CD4-positive, CD25-positive, alpha-beta regulatory T cell (primary cell): ENCODE results near the gene SLC12A7. TPM values are rescaled to one million over a fixed set of nuclear protein-coding genes. Genes with fewer than 3 reads are reported as not detected.
A peak's percentile ranks its signal among the peaks of the same experiment; 100 is the strongest.
"Not testable (repeated sequence)": the region's sequence is repeated elsewhere in the genome, so short reads cannot be mapped to it uniquely, and the experiment has no call there.

Experiments used
- ATAC-seq, 2 donors: fragments of 150-1000 bp; cut with Tn5 transposase; one replicate each; pipeline ENCODE4 v1.10.0; 2021; ENCODE audit warnings: low read depth in 2 of 2, moderate number of reproducible peaks in 2 of 2, moderate library complexity in 1 of 2
- DNase-seq, 3 donors: peaks; one replicate each; pipeline versions ENCODE4 v3.0.0 to v3.0.0-alpha.2; 2012 to 2022; ENCODE audit warnings: mixed read lengths in 1 of 3
- H3K27ac ChIP-seq: one replicate; pipeline ENCODE4 v1.7.0; 2013; ENCODE audit warnings: mild to moderate bottlenecking, low read length; ENCODE audit not compliant: insufficient read depth, poor library complexity, severe bottlenecking
- H3K27me3 ChIP-seq: one replicate; pipeline ENCODE4 v1.7.0; 2013; ENCODE audit warnings: low read length; ENCODE audit not compliant: control insufficient read depth, insufficient read depth
- H3K36me3 ChIP-seq: one replicate; pipeline ENCODE4 v1.7.0; 2013; ENCODE audit warnings: mild to moderate bottlenecking, low read length, moderate library complexity; ENCODE audit not compliant: control insufficient read depth, insufficient read depth
- H3K4me1 ChIP-seq: 2 replicates; pipeline ENCODE4 v1.7.0; 2013; ENCODE audit warnings: mild to moderate bottlenecking, low read length; ENCODE audit not compliant: insufficient read depth, control insufficient read depth, poor library complexity, severe bottlenecking
- H3K4me3 ChIP-seq: one replicate; pipeline ENCODE4 v1.7.0; 2013; ENCODE audit warnings: low read depth, mild to moderate bottlenecking, low read length, moderate library complexity
- H3K9me3 ChIP-seq, 2 experiments: 1 replicate in 1 of 2; 2 replicates in 1 of 2; pipeline ENCODE4 v1.7.0; 2013; ENCODE audit warnings: low read length in 2 of 2, mild to moderate bottlenecking in 1 of 2, moderate library complexity in 1 of 2; ENCODE audit not compliant: control insufficient read depth in 2 of 2
- H3K27ac Mint-ChIP-seq, 3 donors: one replicate each; pipeline ENCODE4 v1.8.0; 2020 to 2022; ENCODE audit warnings: mild to moderate bottlenecking in 3 of 3, mixed read lengths in 3 of 3, moderate library complexity in 2 of 3
- H3K27me3 Mint-ChIP-seq: one replicate; pipeline ENCODE4 v1.8.0; 2022; ENCODE audit warnings: mild to moderate bottlenecking, mixed read lengths
- H3K36me3 Mint-ChIP-seq: one replicate; pipeline ENCODE4 v1.8.0; 2020; ENCODE audit warnings: mixed read lengths
- H3K4me1 Mint-ChIP-seq, 4 donors: one replicate each; pipeline ENCODE4 v1.8.0; 2020 to 2022; ENCODE audit warnings: mixed read lengths in 4 of 4, mild to moderate bottlenecking in 1 of 4
- H3K4me3 Mint-ChIP-seq, 4 donors: one replicate each; pipeline ENCODE4 v1.8.0; 2020 to 2022; ENCODE audit warnings: mild to moderate bottlenecking in 4 of 4, mixed read lengths in 4 of 4, moderate library complexity in 3 of 4
- H3K9me3 Mint-ChIP-seq, 7 donors: one replicate each; pipeline ENCODE4 v1.8.0; 2020 to 2022; ENCODE audit warnings: mixed read lengths in 7 of 7, mild to moderate bottlenecking in 3 of 7, moderate library complexity in 2 of 7
- polyA plus RNA-seq, 4 donors: library from polyadenylated mRNA; unstranded; fragments of 300-500 nt; fragmentation: Illumina TruSeq; gene quantifications; one replicate each; pipeline ENCODE4 v1.2.3, GENCODE V29; 2021
- total RNA-seq: library from RNA; stranded (reverse); gene quantifications from one replicate; pipeline ENCODE4 v1.2.3, GENCODE V29; 2022

Gene SLC12A7
- total and polyA plus RNA-seq, 5 donors from 2014 or later, result 2.2 to 16.0 (median 7.0) TPM

DNA sequence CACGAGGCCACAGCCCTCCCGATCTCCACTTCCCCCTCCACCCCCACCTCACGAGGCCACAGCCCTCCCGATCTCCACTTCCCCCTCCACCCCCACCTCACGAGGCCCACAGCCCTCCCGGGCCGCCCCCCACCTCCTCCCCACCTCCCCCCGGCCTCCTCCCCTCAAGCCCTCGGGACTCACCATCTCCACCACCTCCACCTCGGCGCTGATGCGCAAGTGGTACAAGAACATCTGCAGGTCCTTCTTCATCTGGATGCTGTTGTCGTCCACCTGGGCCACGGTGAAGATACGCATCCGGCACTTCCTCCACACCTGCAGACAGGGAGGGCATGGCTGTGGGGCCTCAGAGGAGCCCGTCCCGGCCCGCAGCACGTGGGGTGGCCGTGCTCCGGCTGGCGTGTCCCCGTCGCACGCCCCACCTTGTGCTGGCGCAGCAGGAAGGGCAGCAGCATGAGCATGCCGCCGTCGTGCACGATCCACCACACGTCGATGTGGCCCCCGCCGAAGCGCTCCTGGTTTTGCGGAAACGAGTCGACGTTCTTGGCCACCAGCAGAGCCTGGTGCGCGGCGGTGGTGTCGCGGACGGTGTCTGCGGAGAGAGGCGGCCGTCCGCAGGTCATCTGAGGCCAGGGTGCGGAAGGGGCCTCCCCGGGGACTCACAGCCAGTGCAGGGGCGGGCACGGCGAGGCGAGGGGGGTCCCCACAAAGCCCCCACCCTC is 48.0 kb downstream of the SLC12A7 start:
- Histone ChIP-seq H3K4me1 (no peaks in the 10 kb centered on the region), H3K4me3 (no peak overlapping the region), H3K36me3 (peaks cover 31% of the 10 kb centered on the region), H3K27me3 (no peaks in the 10 kb centered on the region), H3K27ac (no peak overlapping the region), H3K9me3 (no peaks in the 10 kb centered on the region)
- ATAC-seq (no peak), DNase-seq (no peak)
- H3K4me3 Mint-ChIP-seq, result no peak overlapping the region
- H3K27me3 Mint-ChIP-seq, result no peaks in the 10 kb centered on the region
- no peaks in the 10 kb centered on the region for H3K4me1 Mint-ChIP-seq
- H3K9me3 Mint-ChIP-seq, result peaks cover 0 to 1% (median 0%) of the 10 kb centered on the region in 7 donors
- no peak overlapping the region for H3K27ac Mint-ChIP-seq
- H3K36me3 Mint-ChIP-seq, result peaks cover 13% of the 10 kb centered on the region

DNA sequence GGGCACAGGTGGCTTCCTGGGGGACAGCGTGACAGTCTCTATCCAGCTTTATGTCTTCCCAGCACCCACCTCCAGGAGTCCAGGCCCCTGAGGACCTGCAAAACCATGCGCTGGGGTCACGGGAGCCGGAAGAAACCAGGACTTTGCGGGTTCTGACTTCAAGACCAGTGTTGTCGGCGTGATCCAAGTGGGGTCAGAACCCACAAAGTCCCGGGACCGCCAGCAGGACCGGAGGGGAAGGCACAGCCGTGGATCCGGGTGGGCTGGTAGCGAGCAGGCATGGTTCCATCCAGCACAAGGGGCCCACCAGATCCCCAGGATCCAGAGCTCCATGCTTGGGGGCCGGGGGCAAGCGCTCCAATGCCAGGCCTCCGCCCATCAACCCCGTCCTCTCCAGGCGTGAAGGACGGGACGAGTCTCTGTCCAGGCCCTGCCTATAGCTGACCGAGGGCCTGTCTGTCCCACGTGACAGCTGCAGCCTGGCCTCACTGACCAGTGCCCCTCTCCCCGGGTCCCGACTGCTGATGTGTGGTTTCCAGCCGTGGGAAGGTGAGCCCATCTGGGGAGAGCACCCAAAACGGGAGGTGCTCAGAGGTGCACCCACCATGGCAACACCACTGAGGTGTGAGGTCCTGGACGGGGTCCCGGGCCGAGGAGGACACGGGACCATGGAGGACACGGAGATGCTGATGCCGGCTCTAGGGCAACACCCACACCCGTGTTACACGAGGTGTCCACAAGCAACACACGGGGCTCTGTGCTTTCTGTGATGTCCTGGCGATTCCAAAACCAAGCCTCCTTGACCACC is 48.9 kb downstream of the SLC12A7 start:
- no peak for DNase-seq
- Mint-ChIP-seq H3K4me1 (no peaks in the 10 kb centered on the region), H3K4me3 (no peak overlapping the region), H3K27me3 (no peaks in the 10 kb centered on the region), H3K36me3 (peaks cover 13% of the 10 kb centered on the region), H3K9me3 (peaks cover 0 to 1% (median 0%) of the 10 kb centered on the region in 7 donors), H3K27ac (peak overlapping the region in 1 of 3 donors; percentile 48)
- Histone ChIP-seq H3K36me3 (peaks cover 32% of the 10 kb centered on the region), H3K27ac (no peak overlapping the region), H3K4me3 (no peak overlapping the region), H3K4me1 (no peaks in the 10 kb centered on the region), H3K27me3 (no peaks in the 10 kb centered on the region), H3K9me3 (no peaks in the 10 kb centered on the region)
- ATAC-seq, result no peak

DNA sequence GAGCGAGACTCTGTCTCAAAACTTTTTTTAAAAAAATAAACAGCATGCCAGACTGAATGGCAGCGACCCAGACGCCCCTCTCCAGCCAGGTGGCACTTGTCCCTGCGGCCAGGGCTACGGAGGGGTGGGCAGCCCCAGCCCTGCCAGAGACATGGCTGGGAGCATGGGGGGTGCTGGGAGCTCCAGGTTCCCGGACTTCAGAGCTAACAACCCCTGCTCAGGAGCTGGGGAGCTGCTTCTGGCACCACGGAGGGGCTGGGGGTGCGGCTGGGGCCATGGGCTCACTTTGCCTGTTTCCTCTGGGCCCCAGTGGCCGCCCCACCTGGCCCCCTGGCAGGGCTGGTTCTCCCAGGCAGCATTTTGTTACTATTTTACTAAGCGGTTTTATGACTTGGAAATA is 49.9 kb downstream of the SLC12A7 start:
- Mint-ChIP-seq H3K9me3 (peaks cover 0 to 1% (median 0%) of the 10 kb centered on the region in 7 donors), H3K27ac (no peak overlapping the region), H3K36me3 (peaks cover 13% of the 10 kb centered on the region), H3K4me1 (no peaks in the 10 kb centered on the region), H3K4me3 (no peak overlapping the region), H3K27me3 (no peaks in the 10 kb centered on the region)
- DNase-seq (no peak), ATAC-seq (no peak)
- no peaks in the 10 kb centered on the region for H3K27me3 ChIP-seq
- H3K4me3 ChIP-seq, result no peak overlapping the region
- H3K4me1 ChIP-seq, result no peaks in the 10 kb centered on the region
- H3K9me3 ChIP-seq, result no peaks in the 10 kb centered on the region
- H3K27ac ChIP-seq, result no peak overlapping the region
- H3K36me3 ChIP-seq, result peaks cover 32% of the 10 kb centered on the region

DNA sequence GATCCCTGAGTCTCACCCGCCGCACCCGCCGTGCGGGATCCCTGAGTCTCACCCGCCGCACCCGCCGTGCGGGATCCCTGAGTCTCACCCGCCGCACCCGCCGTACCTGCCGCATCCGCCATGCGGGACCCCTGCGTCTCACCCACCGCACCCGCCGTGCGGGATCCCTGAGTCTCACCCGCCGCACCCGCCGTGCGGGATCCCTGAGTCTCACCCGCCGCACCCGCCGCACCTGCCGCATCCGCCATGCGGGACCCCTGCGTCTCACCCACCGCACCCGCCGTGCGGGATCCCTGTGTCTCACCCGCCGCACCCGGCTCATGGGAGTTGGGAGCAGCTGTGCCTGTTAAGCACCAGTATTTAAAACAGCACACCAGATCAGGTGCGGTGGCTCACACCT is 50.6 kb downstream of the SLC12A7 start:
- H3K27me3 ChIP-seq, H3K27ac Mint-ChIP-seq, H3K4me1 ChIP-seq, H3K4me3 ChIP-seq, H3K9me3 Mint-ChIP-seq, H3K4me3 Mint-ChIP-seq, H3K27me3 Mint-ChIP-seq, H3K27ac ChIP-seq, H3K4me1 Mint-ChIP-seq, DNase-seq, ATAC-seq, H3K9me3 ChIP-seq: not testable (repeated sequence)
- H3K36me3 ChIP-seq, result peaks cover 34% of the 10 kb centered on the region
- H3K36me3 Mint-ChIP-seq, result peaks cover 12% of the 10 kb centered on the region

DNA sequence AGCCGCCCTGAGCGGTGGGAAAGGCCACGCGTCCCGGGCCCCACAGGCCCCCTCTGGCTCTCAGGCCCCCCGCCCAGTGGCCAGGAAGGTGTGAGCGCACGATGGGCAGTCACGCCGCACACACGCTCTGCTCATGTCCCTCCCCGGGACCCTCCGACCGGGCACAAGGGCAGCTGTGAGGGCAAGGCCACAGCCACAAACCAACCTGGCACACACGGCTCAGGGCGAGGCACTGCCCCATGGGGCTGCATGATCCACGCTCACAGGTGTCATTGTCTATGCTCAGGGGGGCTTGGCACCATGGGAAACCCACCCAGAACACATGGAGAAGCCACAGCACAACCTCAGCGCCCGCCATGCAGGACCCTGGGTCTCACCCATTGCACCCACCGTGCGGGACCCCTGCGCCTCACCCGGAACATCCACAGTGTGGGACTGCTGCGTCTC is 51.3 kb downstream of the SLC12A7 start:
- Mint-ChIP-seq H3K27me3 (no peaks in the 10 kb centered on the region), H3K4me3 (no peak overlapping the region), H3K27ac (no peak overlapping the region), H3K36me3 (peaks cover 12% of the 10 kb centered on the region), H3K9me3 (peaks cover 0 to 2% (median 0%) of the 10 kb centered on the region in 7 donors), H3K4me1 (no peaks in the 10 kb centered on the region)
- H3K27ac ChIP-seq, result no peak overlapping the region
- DNase-seq (no peak), ATAC-seq (no peak)
- peaks cover 32% of the 10 kb centered on the region for H3K36me3 ChIP-seq
- H3K27me3 ChIP-seq, result no peaks in the 10 kb centered on the region
- no peaks in the 10 kb centered on the region for H3K9me3 ChIP-seq
- H3K4me3 ChIP-seq, result no peak overlapping the region
- H3K4me1 ChIP-seq, result no peaks in the 10 kb centered on the region

DNA sequence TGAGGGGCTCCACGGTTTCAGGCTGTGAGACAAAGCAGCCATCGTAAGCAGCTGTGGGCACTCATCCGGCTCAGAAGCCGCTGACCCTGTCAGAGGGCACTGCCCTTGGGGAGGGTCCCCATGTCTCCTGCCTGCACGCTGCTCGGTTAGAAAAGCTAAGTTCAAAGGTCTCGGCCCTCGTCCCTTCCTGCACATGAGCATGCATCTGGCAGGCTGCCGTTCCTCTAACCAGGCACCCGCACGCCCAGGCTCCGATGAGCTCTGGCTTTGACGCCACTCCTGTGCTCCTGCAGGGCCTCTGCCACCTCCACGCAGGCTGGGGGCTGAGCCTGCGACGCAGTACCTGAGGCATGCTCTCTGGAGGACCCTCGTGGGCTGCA is 52.0 kb downstream of the SLC12A7 start:
- H3K36me3 Mint-ChIP-seq, result peaks cover 13% of the 10 kb centered on the region
- no peaks in the 10 kb centered on the region for H3K4me1 Mint-ChIP-seq
- H3K27me3 Mint-ChIP-seq, result no peaks in the 10 kb centered on the region
- H3K36me3 ChIP-seq, result peaks cover 35% of the 10 kb centered on the region
- ATAC-seq (no peak), DNase-seq (no peak)
- no peak overlapping the region for H3K4me3 ChIP-seq
- H3K4me3 Mint-ChIP-seq, result no peak overlapping the region
- H3K27ac ChIP-seq, result no peak overlapping the region
- no peaks in the 10 kb centered on the region for H3K9me3 ChIP-seq
- no peaks in the 10 kb centered on the region for H3K4me1 ChIP-seq
- H3K27ac Mint-ChIP-seq, result no peak overlapping the region
- peaks cover 0 to 2% (median 0%) of the 10 kb centered on the region in 7 donors for H3K9me3 Mint-ChIP-seq
- no peaks in the 10 kb centered on the region for H3K27me3 ChIP-seq

DNA sequence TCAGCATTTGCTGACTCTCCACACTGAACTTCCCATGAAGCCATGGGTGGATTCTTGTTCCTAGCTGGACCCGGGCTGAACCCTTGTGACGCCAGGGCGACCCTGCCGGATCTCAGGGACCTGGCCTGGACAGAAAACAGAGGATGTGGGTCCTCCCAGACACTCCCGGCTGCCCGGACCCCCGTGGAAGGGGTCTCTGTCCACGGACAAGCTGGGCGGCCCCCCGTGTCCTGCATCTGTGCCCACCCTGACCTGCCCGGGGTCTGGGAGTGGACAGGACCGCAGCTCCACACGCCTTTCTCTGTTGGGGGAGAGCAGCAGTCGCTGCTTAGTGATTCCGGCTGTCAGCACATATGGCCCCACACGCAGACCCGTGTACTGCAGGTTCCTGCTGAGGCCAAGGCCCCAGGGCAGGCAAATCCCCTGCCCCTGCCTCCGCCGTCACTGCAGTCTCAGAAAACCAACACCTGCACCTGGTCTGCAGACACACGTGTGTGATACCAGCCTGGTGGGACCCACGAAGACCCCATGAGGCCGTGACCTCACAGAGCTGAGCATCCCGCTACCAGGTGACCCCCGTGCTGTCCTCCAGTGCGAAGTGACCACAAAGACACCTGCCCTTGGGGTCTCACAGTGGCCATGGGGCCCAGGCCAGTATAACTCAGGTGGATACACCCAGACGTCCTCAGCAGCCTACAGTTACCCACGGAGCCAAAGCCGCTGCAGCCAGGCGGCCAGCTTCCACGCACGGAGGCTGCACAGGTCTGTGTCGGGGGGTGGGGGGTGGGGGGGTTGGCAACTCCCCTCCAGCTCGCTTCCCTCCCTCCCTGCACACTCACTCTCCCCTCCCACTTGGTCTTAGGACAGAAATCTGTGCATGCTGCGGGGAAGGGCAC is 52.6 kb downstream of the SLC12A7 start:
- Mint-ChIP-seq H3K36me3 (peaks cover 17% of the 10 kb centered on the region), H3K4me1 (no peaks in the 10 kb centered on the region), H3K9me3 (peaks cover 0 to 2% (median 0%) of the 10 kb centered on the region in 7 donors), H3K27me3 (no peaks in the 10 kb centered on the region), H3K27ac (no peak overlapping the region), H3K4me3 (no peak overlapping the region)
- no peaks in the 10 kb centered on the region for H3K27me3 ChIP-seq
- H3K27ac ChIP-seq, result no peak overlapping the region
- no peaks in the 10 kb centered on the region for H3K9me3 ChIP-seq
- ATAC-seq (no peak), DNase-seq (no peak)
- no peaks in the 10 kb centered on the region for H3K4me1 ChIP-seq
- H3K36me3 ChIP-seq, result peaks cover 36% of the 10 kb centered on the region
- H3K4me3 ChIP-seq, result no peak overlapping the region
